ENCODE data around the gene ZNF84. TPM values are rescaled to one million over a fixed set of nuclear protein-coding genes. Genes with fewer than 3 reads are reported as not detected.

ZNF84 gene
- polyA plus RNA-seq, 3 donors, result 63.0 to 81.9 (median 80.8) TPM

GRCh38 chr12:133083345-133083744 is 46.0 kb downstream of the ZNF84 start:
- no peak for DNase-seq (ENCODE audit: extremely low read depth in 1 of 11, low read depth in 9 of 11, low spot score in 4 of 11)

DNA sequence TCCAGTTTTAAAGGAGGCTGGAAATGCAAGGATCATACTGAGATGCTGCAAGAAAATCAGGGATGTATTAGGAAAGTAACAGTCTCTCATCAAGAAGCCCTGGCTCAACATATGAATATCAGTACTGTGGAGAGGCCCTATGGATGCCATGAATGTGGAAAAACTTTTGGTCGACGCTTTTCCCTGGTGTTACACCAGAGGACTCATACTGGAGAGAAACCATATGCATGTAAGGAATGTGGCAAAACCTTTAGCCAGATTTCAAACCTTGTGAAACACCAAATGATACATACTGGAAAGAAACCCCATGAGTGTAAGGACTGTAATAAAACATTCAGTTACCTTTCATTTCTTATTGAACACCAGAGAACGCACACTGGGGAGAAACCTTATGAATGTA is 68.3 kb downstream of the ZNF84 start:
- no peak for DNase-seq (ENCODE audit: extremely low read depth in 1 of 11, low read depth in 9 of 11, low spot score in 4 of 11)

GRCh38 chr12:133106253-133106652 is 68.9 kb downstream of the ZNF84 start:
- DNase-seq (ENCODE audit: extremely low read depth in 1 of 11, low read depth in 9 of 11, low spot score in 4 of 11), result no peak

- DNase-seq (ENCODE audit: extremely low read depth in 1 of 11, low read depth in 9 of 11, low spot score in 4 of 11), result no peak
Observed at GRCh38 chr12:133107121-133107520, 69.8 kb downstream of the ZNF84 start.

DNA sequence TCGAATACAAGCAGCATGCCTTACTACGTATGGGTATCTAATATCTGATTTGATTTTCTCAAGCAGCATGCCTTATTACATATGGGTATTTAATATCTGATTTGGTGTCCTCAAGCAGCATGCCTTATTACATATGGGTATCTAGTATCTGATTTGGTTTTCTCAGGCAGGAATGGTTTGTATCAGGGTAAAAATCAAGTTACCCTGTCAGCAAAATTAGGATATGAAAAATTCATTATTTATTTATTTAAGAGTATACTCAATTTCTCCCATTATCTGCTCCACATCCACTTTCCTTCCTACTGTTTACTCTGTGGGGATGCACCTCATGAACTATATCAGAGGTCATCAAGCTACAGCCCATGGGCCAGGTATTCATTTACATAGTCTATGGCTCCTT is 70.8 kb downstream of the ZNF84 start:
- no peak for DNase-seq (ENCODE audit: extremely low read depth in 1 of 11, low read depth in 9 of 11, low spot score in 4 of 11)

Other genes starting within 250 kb of the ZNF84 start
- 10 to 100 TPM; 22.0 to 32.3 (median 30.6) TPM for gene GOLGA3, start 208.6 kb upstream of the ZNF84 start, polyA plus RNA-seq (ENCODE audit: insufficient read length in 3 of 3)
- 10 to 100 TPM; 21.6 to 28.0 (median 22.7) TPM for gene CHFR, start 149.9 kb upstream of the ZNF84 start, polyA plus RNA-seq (ENCODE audit: insufficient read length in 3 of 3)
- 10 to 100 TPM; 23.6 to 27.9 (median 27.6) TPM for gene ZNF605, start 81.2 kb upstream of the ZNF84 start, polyA plus RNA-seq (ENCODE audit: insufficient read length in 3 of 3)
- 10 to 100 TPM; 11.0 to 16.8 (median 12.8) TPM for gene ZNF26, start 51.1 kb upstream of the ZNF84 start, polyA plus RNA-seq (ENCODE audit: insufficient read length in 3 of 3)
- gene ZNF140, start 43.4 kb downstream of the ZNF84 start, polyA plus RNA-seq (ENCODE audit: insufficient read length in 3 of 3), result 10 to 100 TPM; 35.1 to 47.7 (median 43.8) TPM
- gene ZNF891, start 92.8 kb downstream of the ZNF84 start, polyA plus RNA-seq (ENCODE audit: insufficient read length in 3 of 3), result 1 to 10 TPM; 4.1 to 8.3 (median 4.5) TPM
- 10 to 100 TPM; 17.1 to 38.0 (median 21.8) TPM for gene ZNF10, start 93.1 kb downstream of the ZNF84 start, polyA plus RNA-seq (ENCODE audit: insufficient read length in 3 of 3)
- gene ZNF268, start 144.0 kb downstream of the ZNF84 start, polyA plus RNA-seq (ENCODE audit: insufficient read length in 3 of 3), result 10 to 100 TPM; 28.8 to 34.9 (median 32.7) TPM
- not detected for gene ANHX, start 198.4 kb downstream of the ZNF84 start, polyA plus RNA-seq (ENCODE audit: insufficient read length in 3 of 3)

Data from renal cortex interstitium (tissue), 11 donors.